Fibroblast of villous mesenchyme (primary cell): Measurements from ENCODE around the gene NUAK1. TPM values are rescaled to one million over a fixed set of nuclear protein-coding genes. Genes with fewer than 3 reads are reported as not detected.

Experiments used
- DNase-seq: peaks from one replicate; pipeline ENCODE4 v3.0.0-alpha.2; 2010; ENCODE audit warnings: low read depth
- H3K4me3 ChIP-seq: 2 replicates; pipeline ENCODE4 v1.5.1; 2011; ENCODE audit warnings: low read depth, mild to moderate bottlenecking, low read length
- total RNA-seq: library from RNA; depleted of rRNA; stranded (reverse); fragments of >200 nt; gene quantifications from 2 replicates; pipeline ENCODE4 v1.2.3, GENCODE V29; 2012
- TF ChIP-seq, protein P1 (sequence below): IDR thresholded peaks from 2 replicates; pipeline ENCODE4 v1.5.1; 2012; ENCODE audit warnings: low read depth, mild to moderate bottlenecking, low read length; ENCODE audit not compliant: insufficient read depth

NUAK1 gene
- total RNA-seq, 1 donor = 84.6 TPM

DNA sequence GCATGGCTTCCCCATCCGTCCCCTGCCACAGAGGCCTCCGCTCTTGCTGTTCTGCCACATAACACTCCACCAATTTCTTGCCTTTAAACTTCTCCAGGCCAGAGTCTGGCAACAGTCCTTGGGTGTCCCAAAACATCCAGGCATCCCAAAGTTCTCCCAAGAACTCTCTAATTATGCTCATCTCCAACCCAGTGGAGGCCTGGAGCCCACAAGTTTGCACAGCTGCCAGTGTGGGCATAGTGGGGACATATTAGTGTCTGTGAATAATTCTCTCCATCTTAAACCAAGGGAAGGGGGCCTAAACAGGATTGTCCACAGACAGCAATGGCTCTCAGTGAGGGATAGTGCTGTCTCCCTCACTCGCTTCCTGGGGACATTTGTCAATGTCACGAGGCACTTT is 124.8 kb downstream of the NUAK1 start:
- no peak overlapping the region for H3K4me3 ChIP-seq
- no peak for DNase-seq
- TF ChIP-seq, protein P1, sequence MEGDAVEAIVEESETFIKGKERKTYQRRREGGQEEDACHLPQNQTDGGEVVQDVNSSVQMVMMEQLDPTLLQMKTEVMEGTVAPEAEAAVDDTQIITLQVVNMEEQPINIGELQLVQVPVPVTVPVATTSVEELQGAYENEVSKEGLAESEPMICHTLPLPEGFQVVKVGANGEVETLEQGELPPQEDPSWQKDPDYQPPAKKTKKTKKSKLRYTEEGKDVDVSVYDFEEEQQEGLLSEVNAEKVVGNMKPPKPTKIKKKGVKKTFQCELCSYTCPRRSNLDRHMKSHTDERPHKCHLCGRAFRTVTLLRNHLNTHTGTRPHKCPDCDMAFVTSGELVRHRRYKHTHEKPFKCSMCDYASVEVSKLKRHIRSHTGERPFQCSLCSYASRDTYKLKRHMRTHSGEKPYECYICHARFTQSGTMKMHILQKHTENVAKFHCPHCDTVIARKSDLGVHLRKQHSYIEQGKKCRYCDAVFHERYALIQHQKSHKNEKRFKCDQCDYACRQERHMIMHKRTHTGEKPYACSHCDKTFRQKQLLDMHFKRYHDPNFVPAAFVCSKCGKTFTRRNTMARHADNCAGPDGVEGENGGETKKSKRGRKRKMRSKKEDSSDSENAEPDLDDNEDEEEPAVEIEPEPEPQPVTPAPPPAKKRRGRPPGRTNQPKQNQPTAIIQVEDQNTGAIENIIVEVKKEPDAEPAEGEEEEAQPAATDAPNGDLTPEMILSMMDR = no peak

Other genes with a start within 250 kb of the NUAK1 start
- gene CKAP4, start 109.1 kb upstream of the NUAK1 start, total RNA-seq = 253 and 310 TPM in 2 replicates
- gene TCP11L2, start 163.8 kb upstream of the NUAK1 start, total RNA-seq = 25.0 and 30.0 TPM in 2 replicates
- 15.1 and 16.8 TPM in 2 replicates for gene POLR3B, start 218.8 kb upstream of the NUAK1 start, total RNA-seq